HL-60 (cell line): ENCODE measurements around the gene ABCC2.

Experiments
- DNase-seq, 2 experiments: peaks; one replicate each; pipeline ENCODE4 v3.0.0-alpha.2; 2010 to 2020; ENCODE audit warnings: low read depth in 1 of 2, low spot score in 1 of 2
- H3K27ac ChIP-seq: fragments of 250-450 bp; sonication (Bioruptor Pico); replicated peaks from 2 replicates; pipeline ENCODE4 v1.5.1; 2020; ENCODE audit warnings: mild to moderate bottlenecking, moderate library complexity
- H3K27me3 ChIP-seq: fragments of 250-450 bp; sonication (Bioruptor Pico); 2 replicates; pipeline ENCODE4 v1.5.1; 2021; ENCODE audit warnings: mild to moderate bottlenecking, moderate library complexity; ENCODE audit not compliant: insufficient read depth, poor library complexity, severe bottlenecking
- H3K4me3 ChIP-seq: replicated peaks from 2 replicates; pipeline ENCODE4 v1.5.1; 2011; ENCODE audit warnings: mild to moderate bottlenecking, control low read depth, low read length; ENCODE audit not compliant: insufficient read depth
- GABPA ChIP-seq: IDR thresholded peaks from 2 replicates; pipeline ENCODE4 v1.6.1; 2012; ENCODE audit warnings: low read depth
- POLR2AphosphoS5 ChIP-seq: IDR thresholded peaks from 2 replicates; pipeline ENCODE4 v1.6.1; 2012; ENCODE audit warnings: low read depth
- SPI1 ChIP-seq: IDR thresholded peaks from 2 replicates; pipeline ENCODE4 v1.6.1; 2012; ENCODE audit warnings: low read depth, mild to moderate bottlenecking, borderline replicate concordance
- TF ChIP-seq, protein P1 (sequence below): IDR thresholded peaks from one replicate; pipeline ENCODE4 v1.5.1; 2011; ENCODE audit warnings: low read length, control low read depth, inconsistent platforms; ENCODE audit not compliant: insufficient read depth
- TF ChIP-seq, protein P2 (sequence below): IDR thresholded peaks from 2 replicates; pipeline ENCODE4 v1.6.1; 2012; ENCODE audit warnings: low read depth; ENCODE audit not compliant: insufficient replicate concordance

Gene ABCC2

DNA sequence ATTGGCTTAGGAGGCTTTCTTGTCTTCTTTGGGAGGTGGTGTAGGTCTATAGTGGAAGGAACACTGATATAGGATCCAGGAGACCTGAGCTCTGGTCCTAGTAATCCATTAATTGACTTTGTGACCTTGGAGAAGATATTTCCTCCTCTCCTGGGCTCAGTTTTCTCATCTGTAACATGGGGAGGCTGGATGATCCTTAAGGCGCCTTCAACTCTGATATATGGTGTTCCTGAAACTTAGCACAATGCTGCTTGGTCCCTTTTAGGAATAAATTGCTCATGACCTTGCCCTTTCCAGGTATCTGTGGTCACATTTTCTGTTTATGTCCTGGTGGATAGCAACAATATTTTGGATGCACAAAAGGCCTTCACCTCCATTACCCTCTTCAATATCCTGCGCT, 25.3 kb downstream of the ABCC2 start:
- Histone ChIP-seq H3K27me3 (no peaks in the 10 kb centered on the region), H3K27ac (no peak overlapping the region), H3K4me3 (no peak overlapping the region)
- TF ChIP-seq POLR2AphosphoS5: no peak
- DNase-seq: no peak

DNA sequence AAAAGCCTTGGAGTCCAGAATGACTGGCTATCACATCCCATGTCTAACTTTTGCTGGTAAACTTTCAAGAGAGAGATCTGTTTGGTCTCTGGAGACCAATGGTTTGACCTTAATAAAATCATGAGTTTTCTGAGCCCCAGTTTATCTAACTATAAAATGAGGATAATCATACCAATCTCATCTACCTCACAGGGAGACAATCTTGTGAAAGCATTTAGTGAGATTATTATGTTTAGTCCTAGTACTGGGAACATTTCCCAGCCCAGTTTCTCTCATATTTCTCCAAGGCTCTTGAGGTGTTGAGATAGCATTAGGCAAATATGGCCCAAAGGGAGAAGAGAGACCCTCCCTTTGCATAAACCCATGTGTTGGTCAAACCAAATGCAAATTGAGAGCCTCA, 25.8 kb downstream of the ABCC2 start:
- Histone ChIP-seq H3K27me3 (no peaks in the 10 kb centered on the region), H3K4me3 (no peak overlapping the region), H3K27ac (no peak overlapping the region)
- TF ChIP-seq, protein P1, sequence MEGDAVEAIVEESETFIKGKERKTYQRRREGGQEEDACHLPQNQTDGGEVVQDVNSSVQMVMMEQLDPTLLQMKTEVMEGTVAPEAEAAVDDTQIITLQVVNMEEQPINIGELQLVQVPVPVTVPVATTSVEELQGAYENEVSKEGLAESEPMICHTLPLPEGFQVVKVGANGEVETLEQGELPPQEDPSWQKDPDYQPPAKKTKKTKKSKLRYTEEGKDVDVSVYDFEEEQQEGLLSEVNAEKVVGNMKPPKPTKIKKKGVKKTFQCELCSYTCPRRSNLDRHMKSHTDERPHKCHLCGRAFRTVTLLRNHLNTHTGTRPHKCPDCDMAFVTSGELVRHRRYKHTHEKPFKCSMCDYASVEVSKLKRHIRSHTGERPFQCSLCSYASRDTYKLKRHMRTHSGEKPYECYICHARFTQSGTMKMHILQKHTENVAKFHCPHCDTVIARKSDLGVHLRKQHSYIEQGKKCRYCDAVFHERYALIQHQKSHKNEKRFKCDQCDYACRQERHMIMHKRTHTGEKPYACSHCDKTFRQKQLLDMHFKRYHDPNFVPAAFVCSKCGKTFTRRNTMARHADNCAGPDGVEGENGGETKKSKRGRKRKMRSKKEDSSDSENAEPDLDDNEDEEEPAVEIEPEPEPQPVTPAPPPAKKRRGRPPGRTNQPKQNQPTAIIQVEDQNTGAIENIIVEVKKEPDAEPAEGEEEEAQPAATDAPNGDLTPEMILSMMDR: no peak
- TF ChIP-seq GABPA (no peak), POLR2AphosphoS5 (no peak), SPI1 (no peak)
- TF ChIP-seq, protein P2, sequence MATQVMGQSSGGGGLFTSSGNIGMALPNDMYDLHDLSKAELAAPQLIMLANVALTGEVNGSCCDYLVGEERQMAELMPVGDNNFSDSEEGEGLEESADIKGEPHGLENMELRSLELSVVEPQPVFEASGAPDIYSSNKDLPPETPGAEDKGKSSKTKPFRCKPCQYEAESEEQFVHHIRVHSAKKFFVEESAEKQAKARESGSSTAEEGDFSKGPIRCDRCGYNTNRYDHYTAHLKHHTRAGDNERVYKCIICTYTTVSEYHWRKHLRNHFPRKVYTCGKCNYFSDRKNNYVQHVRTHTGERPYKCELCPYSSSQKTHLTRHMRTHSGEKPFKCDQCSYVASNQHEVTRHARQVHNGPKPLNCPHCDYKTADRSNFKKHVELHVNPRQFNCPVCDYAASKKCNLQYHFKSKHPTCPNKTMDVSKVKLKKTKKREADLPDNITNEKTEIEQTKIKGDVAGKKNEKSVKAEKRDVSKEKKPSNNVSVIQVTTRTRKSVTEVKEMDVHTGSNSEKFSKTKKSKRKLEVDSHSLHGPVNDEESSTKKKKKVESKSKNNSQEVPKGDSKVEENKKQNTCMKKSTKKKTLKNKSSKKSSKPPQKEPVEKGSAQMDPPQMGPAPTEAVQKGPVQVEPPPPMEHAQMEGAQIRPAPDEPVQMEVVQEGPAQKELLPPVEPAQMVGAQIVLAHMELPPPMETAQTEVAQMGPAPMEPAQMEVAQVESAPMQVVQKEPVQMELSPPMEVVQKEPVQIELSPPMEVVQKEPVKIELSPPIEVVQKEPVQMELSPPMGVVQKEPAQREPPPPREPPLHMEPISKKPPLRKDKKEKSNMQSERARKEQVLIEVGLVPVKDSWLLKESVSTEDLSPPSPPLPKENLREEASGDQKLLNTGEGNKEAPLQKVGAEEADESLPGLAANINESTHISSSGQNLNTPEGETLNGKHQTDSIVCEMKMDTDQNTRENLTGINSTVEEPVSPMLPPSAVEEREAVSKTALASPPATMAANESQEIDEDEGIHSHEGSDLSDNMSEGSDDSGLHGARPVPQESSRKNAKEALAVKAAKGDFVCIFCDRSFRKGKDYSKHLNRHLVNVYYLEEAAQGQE: no peak
- DNase-seq: no peak

DNA sequence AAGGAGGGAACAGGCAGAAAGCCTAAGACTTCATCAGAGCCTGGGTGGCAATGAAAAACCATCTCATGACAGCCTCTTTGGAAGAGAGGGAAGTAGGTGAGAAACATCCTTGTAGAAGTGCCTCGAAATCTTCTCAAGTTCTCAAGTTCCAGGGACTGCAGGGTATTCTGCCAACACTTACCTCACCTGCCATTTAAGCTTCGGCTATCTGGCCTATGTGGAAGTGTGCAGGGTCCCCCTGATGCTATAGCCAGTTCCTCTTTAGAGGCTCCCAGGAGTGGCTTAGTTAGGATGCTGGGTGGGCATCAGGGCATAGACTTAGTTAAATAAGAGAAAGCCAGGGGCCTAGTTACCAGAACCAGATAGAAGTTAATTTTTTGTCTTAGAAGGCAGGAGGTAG, 27.0 kb downstream of the ABCC2 start:
- no peak overlapping the region for H3K4me3 ChIP-seq
- H3K27me3 ChIP-seq: no peaks in the 10 kb centered on the region
- TF ChIP-seq POLR2AphosphoS5 (no peak), SPI1 (no peak), GABPA (no peak)
- TF ChIP-seq, protein P1: no peak
- TF ChIP-seq, protein P2: no peak
- H3K27ac ChIP-seq: no peak overlapping the region
- DNase-seq: no peak

DNA sequence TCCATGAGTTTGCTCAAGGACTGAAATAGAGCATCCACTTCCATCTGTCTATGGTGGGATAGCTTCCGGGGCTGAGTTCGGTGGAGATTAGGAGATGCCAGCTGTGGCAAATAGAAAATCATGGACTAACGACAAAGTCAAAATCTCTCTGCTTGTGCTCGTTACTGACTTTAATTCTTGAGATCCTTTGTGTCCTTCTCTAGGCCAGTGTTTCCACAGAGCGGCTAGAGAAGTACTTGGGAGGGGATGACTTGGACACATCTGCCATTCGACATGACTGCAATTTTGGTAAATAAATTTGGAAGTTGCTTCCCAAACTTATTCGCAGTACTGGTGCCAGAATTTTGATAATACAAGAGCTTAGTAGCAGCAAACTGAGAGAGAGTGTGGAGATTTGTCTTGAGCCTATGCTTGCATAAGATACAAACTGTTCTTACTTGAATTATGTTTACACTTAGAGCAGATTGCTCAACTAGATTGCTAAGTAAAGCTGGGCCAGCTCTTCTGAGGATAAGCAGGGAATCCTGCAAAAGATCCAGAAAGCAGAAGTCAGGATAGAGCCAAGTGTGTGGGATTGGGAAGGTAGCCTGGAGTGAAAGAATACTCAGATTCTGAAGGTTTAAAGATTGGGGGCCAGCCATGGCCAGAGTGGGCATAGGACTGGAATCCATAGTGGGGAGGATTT, 27.6 kb downstream of the ABCC2 start:
- Histone ChIP-seq H3K27ac (no peak overlapping the region), H3K27me3 (no peaks in the 10 kb centered on the region), H3K4me3 (no peak overlapping the region)
- TF ChIP-seq SPI1: no peak
- TF ChIP-seq, protein P1: no peak
- TF ChIP-seq, protein P2: no peak
- no peak for TF ChIP-seq POLR2AphosphoS5
- no peak for TF ChIP-seq GABPA
- DNase-seq: no peak
